Neural cell (in vitro differentiated cells): Measurements from ENCODE around the gene PPFIBP2. TPM values are rescaled to one million over a fixed set of nuclear protein-coding genes. Genes with fewer than 3 reads are reported as not detected.

Experiments
- H2AFZ ChIP-seq: fragments of 200-600, 300-800 bp; sonication (generic), shearing (Covaris generic); 2 replicates; pipeline ENCODE4 v1.6.0; 2014; ENCODE audit warnings: low read depth, mild to moderate bottlenecking, antibody characterized with exemption, low read length, moderate library complexity
- H3F3A ChIP-seq: fragments of 200-600 bp; shearing (Covaris generic); 2 replicates; pipeline ENCODE4 v1.6.1; 2016; ENCODE audit warnings: mild to moderate bottlenecking, moderate library complexity, mixed read lengths, antibody characterized with exemption, low read length; ENCODE audit not compliant: insufficient read depth, poor library complexity, severe bottlenecking
- H3K27ac ChIP-seq: fragments of 200-600, 300-800 bp; sonication (generic), shearing (Covaris generic); 2 replicates; pipeline ENCODE4 v1.5.1; 2014; ENCODE audit warnings: mild to moderate bottlenecking, low read length, moderate library complexity
- H3K27me3 ChIP-seq: fragments of 300-800, 200-600 bp; sonication (generic), shearing (Covaris generic); 2 replicates; pipeline ENCODE4 v1.6.0; 2014; ENCODE audit warnings: mild to moderate bottlenecking, low read depth, low read length, moderate library complexity; ENCODE audit not compliant: insufficient read depth
- H3K36me3 ChIP-seq: fragments of 300-800, 200-600 bp; sonication (generic), shearing (Covaris generic); 2 replicates; pipeline ENCODE4 v1.5.1; 2014; ENCODE audit warnings: mild to moderate bottlenecking, antibody characterized with exemption, low read length, moderate library complexity; ENCODE audit not compliant: insufficient read depth
- H3K4me2 ChIP-seq: fragments of 300-800, 200-600 bp; sonication (generic), shearing (Covaris generic); 2 replicates; pipeline ENCODE4 v1.6.0; 2014; ENCODE audit warnings: mild to moderate bottlenecking, low read length
- H3K4me3 ChIP-seq: fragments of 300-800, 200-600 bp; sonication (generic), shearing (Covaris generic); 2 replicates; pipeline ENCODE4 v1.5.1; 2014; ENCODE audit warnings: mild to moderate bottlenecking, low read length, moderate library complexity
- H3K79me2 ChIP-seq: fragments of 200-600 bp; shearing (Covaris generic); replicated peaks from 2 replicates; pipeline ENCODE4 v1.6.0; 2014; ENCODE audit warnings: mild to moderate bottlenecking, low read length, moderate library complexity; ENCODE audit not compliant: insufficient read depth
- H3K9ac ChIP-seq: fragments of 300-800, 200-600 bp; sonication (generic), shearing (Covaris generic); 2 replicates; pipeline ENCODE4 v1.6.1; 2016; ENCODE audit warnings: mild to moderate bottlenecking, low read length, mixed read lengths
- H3K9me2 ChIP-seq: fragments of 200-600 bp; shearing (Covaris generic); 2 replicates; pipeline ENCODE4 v1.6.1; 2016; ENCODE audit warnings: mild to moderate bottlenecking, low read length, mixed read lengths; ENCODE audit not compliant: insufficient read depth
- H3K9me3 ChIP-seq: fragments of 200-600, 300-800 bp; sonication (generic), shearing (Covaris generic); 2 replicates; pipeline ENCODE4 v1.6.1; 2016; ENCODE audit warnings: mild to moderate bottlenecking, mixed run types, low read length, moderate library complexity, mixed read lengths
- H4K20me1 ChIP-seq: fragments of 200-600 bp; shearing (Covaris generic); 2 replicates; pipeline ENCODE4 v1.6.1; 2016; ENCODE audit warnings: mild to moderate bottlenecking, mixed run types; ENCODE audit not compliant: insufficient read depth
- EP300 ChIP-seq: fragments of 450-650 bp; conservative IDR thresholded peaks from 2 replicates; pipeline ENCODE4 v1.6.1; 2014; ENCODE audit warnings: antibody characterized with exemption, mild to moderate bottlenecking, moderate library complexity; ENCODE audit not compliant: poor library complexity, severe bottlenecking
- POLR2AphosphoS5 ChIP-seq: IDR thresholded peaks from 2 replicates; pipeline ENCODE4 v1.6.1; 2012
- SMC3 ChIP-seq: fragments of 450-650 bp; conservative IDR thresholded peaks from 2 replicates; pipeline ENCODE4 v1.6.1; 2014; ENCODE audit warnings: antibody characterized with exemption, mild to moderate bottlenecking, moderate library complexity; ENCODE audit not compliant: poor library complexity
- TAF1 ChIP-seq: IDR thresholded peaks from 2 replicates; pipeline ENCODE4 v1.6.1; 2012; ENCODE audit warnings: low read depth
- polyA plus RNA-seq: library from polyadenylated mRNA; depleted of rRNA; stranded (reverse); fragments of >200 nt; gene quantifications from 2 replicates; pipeline ENCODE4 v1.2.3, GENCODE V29; 2014
- TF ChIP-seq, protein P1 (sequence below): IDR thresholded peaks from 2 replicates; pipeline ENCODE4 v1.6.1; 2012; ENCODE audit warnings: borderline replicate concordance

Gene PPFIBP2
- polyA plus RNA-seq, 1 donor from 2014 or later: not detected

DNA sequence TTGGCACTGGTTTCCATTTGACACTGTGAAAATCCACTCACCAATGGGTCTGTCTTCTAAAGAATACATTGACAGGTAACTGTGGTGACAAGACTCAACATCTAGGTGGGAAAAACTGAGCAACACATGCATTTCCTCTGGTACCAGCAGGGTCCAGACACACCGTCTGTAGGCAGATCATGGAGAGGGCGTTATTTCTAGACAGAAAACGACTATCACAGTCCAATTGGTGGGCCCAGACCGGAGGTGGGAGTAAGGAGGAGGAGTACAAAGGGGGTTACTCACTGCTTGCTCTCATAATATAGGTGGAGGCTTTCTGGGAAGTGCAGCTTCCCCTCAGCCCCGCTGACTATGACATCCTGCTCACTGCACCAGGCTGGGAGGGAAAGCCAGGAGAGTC lies 182.6 kb downstream of the PPFIBP2 start:
- Histone ChIP-seq H3K79me2 (no peaks in the 10 kb centered on the region), H3K36me3 (no peaks in the 10 kb centered on the region), H3K4me3 (no peak overlapping the region), H4K20me1 (no peaks in the 10 kb centered on the region), H2AFZ (no peak overlapping the region), H3F3A (no peaks in the 10 kb centered on the region), H3K27me3 (no peaks in the 10 kb centered on the region), H3K9me3 (no peaks in the 10 kb centered on the region), H3K9ac (no peak overlapping the region), H3K9me2 (no peaks in the 10 kb centered on the region), H3K27ac (no peak overlapping the region), H3K4me2 (no peak overlapping the region)
- no peak for TF ChIP-seq SMC3
- TF ChIP-seq, protein P1, sequence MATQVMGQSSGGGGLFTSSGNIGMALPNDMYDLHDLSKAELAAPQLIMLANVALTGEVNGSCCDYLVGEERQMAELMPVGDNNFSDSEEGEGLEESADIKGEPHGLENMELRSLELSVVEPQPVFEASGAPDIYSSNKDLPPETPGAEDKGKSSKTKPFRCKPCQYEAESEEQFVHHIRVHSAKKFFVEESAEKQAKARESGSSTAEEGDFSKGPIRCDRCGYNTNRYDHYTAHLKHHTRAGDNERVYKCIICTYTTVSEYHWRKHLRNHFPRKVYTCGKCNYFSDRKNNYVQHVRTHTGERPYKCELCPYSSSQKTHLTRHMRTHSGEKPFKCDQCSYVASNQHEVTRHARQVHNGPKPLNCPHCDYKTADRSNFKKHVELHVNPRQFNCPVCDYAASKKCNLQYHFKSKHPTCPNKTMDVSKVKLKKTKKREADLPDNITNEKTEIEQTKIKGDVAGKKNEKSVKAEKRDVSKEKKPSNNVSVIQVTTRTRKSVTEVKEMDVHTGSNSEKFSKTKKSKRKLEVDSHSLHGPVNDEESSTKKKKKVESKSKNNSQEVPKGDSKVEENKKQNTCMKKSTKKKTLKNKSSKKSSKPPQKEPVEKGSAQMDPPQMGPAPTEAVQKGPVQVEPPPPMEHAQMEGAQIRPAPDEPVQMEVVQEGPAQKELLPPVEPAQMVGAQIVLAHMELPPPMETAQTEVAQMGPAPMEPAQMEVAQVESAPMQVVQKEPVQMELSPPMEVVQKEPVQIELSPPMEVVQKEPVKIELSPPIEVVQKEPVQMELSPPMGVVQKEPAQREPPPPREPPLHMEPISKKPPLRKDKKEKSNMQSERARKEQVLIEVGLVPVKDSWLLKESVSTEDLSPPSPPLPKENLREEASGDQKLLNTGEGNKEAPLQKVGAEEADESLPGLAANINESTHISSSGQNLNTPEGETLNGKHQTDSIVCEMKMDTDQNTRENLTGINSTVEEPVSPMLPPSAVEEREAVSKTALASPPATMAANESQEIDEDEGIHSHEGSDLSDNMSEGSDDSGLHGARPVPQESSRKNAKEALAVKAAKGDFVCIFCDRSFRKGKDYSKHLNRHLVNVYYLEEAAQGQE: no peak
- TF ChIP-seq EP300: no peak
- no peak for TF ChIP-seq POLR2AphosphoS5
- no peak for TF ChIP-seq TAF1

Other genes with a start within 250 kb of the PPFIBP2 start
- gene OLFML1, start 28.5 kb upstream of the PPFIBP2 start, polyA plus RNA-seq: not detected in 2 replicates
- gene CYB5R2, start 159.5 kb downstream of the PPFIBP2 start, polyA plus RNA-seq: 0.92 TPM in 1 of 2 replicates, not detected in the other
- not detected in 2 replicates for gene OVCH2, start 192.5 kb downstream of the PPFIBP2 start, polyA plus RNA-seq